Thoracic aorta (tissue), 2 donors: ENCODE data around the gene SPDYE2. TPM values are rescaled to one million over a fixed set of nuclear protein-coding genes. Genes with fewer than 3 reads are reported as not detected.
"Not testable (repeated sequence)": the region's sequence is repeated elsewhere in the genome, so short reads cannot be mapped to it uniquely, and the experiment has no call there.

Experiments used
- ATAC-seq: fragments of 150-250 bp; one replicate; pipeline ENCODE4 v1.8.0; 2017; ENCODE audit warnings: low read depth; ENCODE audit not compliant: insufficient number of reproducible peaks, low FRiP score
- DNase-seq: peaks from one replicate; pipeline ENCODE4 v3.0.0-alpha.2; 2020; ENCODE audit warnings: low spot score
- H3K27ac ChIP-seq, 2 donors: fragments of 200-600 bp; sonication (generic); 1 replicate in 1 of 2; 2 replicates in 1 of 2; pipeline ENCODE4 v1.5.1; 2016; ENCODE audit warnings: mild to moderate bottlenecking in 2 of 2, moderate library complexity in 2 of 2
- H3K27me3 ChIP-seq: fragments of 200-600 bp; sonication (generic); replicated peaks from 2 replicates; pipeline ENCODE4 v1.6.0; 2016; ENCODE audit warnings: mild to moderate bottlenecking; ENCODE audit not compliant: insufficient read depth
- H3K36me3 ChIP-seq: fragments of 200-600 bp; sonication (generic); one replicate; pipeline ENCODE4 v1.5.1; 2016
- H3K4me1 ChIP-seq, 2 donors: fragments of 200-600 bp; sonication (generic); 1 replicate in 1 of 2; 2 replicates in 1 of 2; pipeline versions ENCODE4 v1.5.1 to v1.6.0; 2016; ENCODE audit warnings: low read depth in 2 of 2, mild to moderate bottlenecking in 1 of 2; ENCODE audit not compliant: control insufficient read depth in 1 of 2
- H3K4me3 ChIP-seq: fragments of 200-600 bp; sonication (generic); 2 replicates; pipeline ENCODE4 v1.5.1; 2016; ENCODE audit warnings: mild to moderate bottlenecking
- H3K9me3 ChIP-seq: fragments of 200-600 bp; sonication (generic); 2 replicates; pipeline ENCODE4 v1.5.1; 2016
- total RNA-seq, 2 donors: library from RNA; depleted of rRNA; stranded (reverse); fragments of >200 nt; gene quantifications; one replicate each; pipeline versions ENCODE4 v1.1.0 to v1.2.3, GENCODE V29; 2016

SPDYE2 gene, protein sequence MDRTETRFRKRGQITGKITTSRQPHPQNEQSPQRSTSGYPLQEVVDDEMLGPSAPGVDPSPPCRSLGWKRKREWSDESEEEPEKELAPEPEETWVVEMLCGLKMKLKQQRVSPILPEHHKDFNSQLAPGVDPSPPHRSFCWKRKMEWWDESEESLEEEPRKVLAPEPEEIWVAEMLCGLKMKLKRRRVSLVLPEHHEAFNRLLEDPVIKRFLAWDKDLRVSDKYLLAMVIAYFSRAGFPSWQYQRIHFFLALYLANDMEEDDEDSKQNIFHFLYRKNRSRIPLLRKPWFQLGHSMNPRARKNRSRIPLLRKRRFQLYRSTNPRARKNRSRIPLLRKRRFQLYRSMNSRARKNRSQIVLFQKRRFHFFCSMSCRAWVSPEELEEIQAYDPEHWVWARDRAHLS
- not detected for total RNA-seq

GRCh38 chr7:102550808-102551422 lies at the start of gene SPDYE2:
Gene SPDYE2, plus strand, starts transcription at chr7:102551226. Its CDS starts 2,030 bp downstream, at chr7:102553256.
- H3K4me1 ChIP-seq, H3K4me3 ChIP-seq, H3K9me3 ChIP-seq, DNase-seq, ATAC-seq, H3K36me3 ChIP-seq, H3K27ac ChIP-seq, H3K27me3 ChIP-seq: not testable (repeated sequence)

- H3K9me3 ChIP-seq, ATAC-seq, H3K4me3 ChIP-seq, DNase-seq, H3K27ac ChIP-seq, H3K36me3 ChIP-seq, H3K4me1 ChIP-seq, H3K27me3 ChIP-seq: not testable (repeated sequence)
Measured at GRCh38 chr7:102503141-102503540, 47.9 kb upstream of the SPDYE2 start.

DNA sequence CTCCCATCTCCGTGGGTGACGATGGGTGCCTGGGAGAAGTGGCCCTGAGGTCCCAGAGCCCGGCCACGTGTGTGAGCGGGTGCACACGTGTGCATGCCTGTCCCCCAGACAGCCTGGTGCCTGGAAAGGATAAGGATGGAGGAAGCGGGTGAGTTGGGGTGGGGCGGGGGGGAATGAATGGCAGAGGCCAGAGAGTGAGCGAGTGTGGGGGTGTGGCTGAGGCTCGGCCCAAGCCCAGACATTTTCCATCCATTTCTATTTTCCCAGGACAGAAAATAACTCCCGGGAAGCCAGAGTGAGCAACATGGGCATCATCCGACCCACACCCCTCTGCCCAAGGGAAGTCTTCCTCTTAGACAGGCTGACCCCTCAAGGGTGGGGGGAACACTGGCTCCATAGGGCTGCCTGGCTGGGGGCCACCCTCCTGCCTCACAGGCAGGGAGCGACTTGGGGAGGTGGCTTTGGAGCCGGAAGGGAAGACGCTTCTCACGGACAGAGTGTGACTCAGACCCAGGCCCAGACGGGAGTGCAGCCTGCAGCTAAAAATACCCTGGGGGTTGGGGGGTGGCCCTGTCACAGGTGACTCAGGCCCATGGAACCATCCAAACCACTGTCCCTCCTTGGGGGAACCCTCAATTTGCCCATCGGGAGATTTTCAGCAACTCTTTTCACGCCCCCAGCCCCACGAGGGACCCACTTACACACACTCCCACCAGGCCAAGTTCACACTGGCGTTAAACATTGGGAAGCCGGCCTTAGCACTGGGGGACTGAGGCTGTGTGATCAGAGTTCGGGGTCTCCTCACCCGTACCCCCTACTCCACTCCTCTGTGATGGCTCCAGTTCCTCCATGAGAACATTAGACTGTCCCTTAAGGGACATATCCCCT lies 45.5 kb upstream of the SPDYE2 start:
- not testable (repeated sequence) for H3K9me3 ChIP-seq, H3K27me3 ChIP-seq, DNase-seq, H3K4me3 ChIP-seq, H3K4me1 ChIP-seq, H3K36me3 ChIP-seq
- peak overlapping the region; percentile 51 to 52 for H3K27ac ChIP-seq
- peak; percentile 89 for ATAC-seq

DNA sequence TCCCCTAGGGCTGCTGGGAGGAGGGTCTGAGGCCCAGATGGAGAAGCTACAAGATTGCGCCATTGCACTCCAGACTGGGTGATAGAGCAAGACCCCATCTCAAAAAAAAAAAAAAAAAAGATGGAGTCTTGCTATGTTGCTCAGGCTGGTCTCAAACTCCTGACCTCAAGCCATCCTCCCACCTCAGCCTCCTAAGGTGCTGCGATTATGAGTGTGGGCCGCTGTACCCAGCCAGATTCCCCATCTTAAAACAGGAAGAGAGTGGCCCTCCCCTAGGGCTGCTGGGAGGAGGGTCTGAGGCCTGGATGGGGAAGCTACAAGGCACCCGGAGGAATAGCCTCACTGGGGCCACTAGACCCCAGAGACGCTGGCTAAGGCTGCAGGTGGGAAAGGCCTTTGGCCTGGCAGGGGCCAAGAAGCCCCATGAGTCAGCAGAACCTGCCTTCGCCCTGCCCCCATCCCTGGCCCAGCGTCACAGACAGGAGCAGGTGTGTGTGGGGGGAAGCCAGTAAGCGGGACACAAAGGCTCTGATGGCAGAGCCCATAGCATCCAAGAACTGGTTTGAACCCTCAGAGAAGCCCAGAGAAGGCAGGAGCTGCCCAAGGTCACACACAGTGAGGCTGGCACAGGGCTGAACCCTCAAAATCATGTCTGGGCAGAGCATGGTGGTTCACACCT lies 43.5 kb upstream of the SPDYE2 start:
- H3K9me3 ChIP-seq, H3K36me3 ChIP-seq, H3K4me3 ChIP-seq, H3K27ac ChIP-seq, H3K27me3 ChIP-seq, ATAC-seq, H3K4me1 ChIP-seq, DNase-seq: not testable (repeated sequence)

- not testable (repeated sequence) for DNase-seq, H3K27me3 ChIP-seq, H3K4me3 ChIP-seq, H3K4me1 ChIP-seq, ATAC-seq, H3K36me3 ChIP-seq, H3K9me3 ChIP-seq, H3K27ac ChIP-seq
Measured at GRCh38 chr7:102510575-102510974, 40.5 kb upstream of the SPDYE2 start.

DNA sequence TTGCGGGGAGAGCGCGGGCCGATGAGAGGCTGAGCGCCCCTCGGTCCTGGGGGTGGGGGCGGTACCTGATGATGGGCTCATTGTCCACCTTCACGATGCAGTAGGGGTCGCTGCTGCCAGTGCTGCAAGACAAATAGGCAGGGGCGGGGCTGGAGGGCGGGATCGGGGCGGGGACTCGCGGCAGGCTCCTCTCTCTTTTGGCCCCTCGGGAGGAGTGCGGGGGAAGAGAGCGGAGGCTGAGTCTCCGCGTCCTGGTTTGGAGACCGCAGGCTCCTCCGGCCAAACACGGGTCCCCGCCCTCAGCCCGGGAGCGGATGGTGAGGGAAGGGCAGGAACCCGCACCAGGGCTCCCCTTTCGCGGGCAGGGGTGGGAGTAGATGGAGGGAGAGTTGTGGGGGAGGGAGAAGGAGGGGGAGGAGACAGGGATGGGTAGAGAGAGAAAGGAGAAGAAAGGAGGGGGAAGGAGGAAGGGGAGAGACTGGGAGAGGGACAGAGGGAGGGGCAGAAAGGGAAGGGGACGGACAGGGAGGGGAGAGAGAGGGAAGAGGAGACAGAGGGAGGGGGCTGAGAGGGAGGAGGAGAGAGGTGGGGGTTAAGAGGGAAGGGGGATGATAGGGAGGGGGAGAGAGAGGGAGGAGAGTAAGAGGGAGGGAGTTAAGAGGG lies 39.0 kb upstream of the SPDYE2 start:
- not testable (repeated sequence) for H3K4me1 ChIP-seq, H3K27ac ChIP-seq, H3K36me3 ChIP-seq, DNase-seq, ATAC-seq, H3K4me3 ChIP-seq, H3K9me3 ChIP-seq, H3K27me3 ChIP-seq

- ATAC-seq (peak; percentile 76), DNase-seq (peak; percentile 13)
- Histone ChIP-seq H3K27ac (peak overlapping the region; percentile 4 to 61), H3K4me3 (peak overlapping the region; percentile 50)
- not testable (repeated sequence) for H3K9me3 ChIP-seq, H3K36me3 ChIP-seq, H3K4me1 ChIP-seq, H3K27me3 ChIP-seq
Measured at GRCh38 chr7:102512642-102513221, 38.3 kb upstream of the SPDYE2 start.

- H3K9me3 ChIP-seq, H3K27me3 ChIP-seq, H3K27ac ChIP-seq, DNase-seq, H3K36me3 ChIP-seq, H3K4me1 ChIP-seq, ATAC-seq, H3K4me3 ChIP-seq: not testable (repeated sequence)
Measured at GRCh38 chr7:102514881-102515721, 35.9 kb upstream of the SPDYE2 start.

DNA sequence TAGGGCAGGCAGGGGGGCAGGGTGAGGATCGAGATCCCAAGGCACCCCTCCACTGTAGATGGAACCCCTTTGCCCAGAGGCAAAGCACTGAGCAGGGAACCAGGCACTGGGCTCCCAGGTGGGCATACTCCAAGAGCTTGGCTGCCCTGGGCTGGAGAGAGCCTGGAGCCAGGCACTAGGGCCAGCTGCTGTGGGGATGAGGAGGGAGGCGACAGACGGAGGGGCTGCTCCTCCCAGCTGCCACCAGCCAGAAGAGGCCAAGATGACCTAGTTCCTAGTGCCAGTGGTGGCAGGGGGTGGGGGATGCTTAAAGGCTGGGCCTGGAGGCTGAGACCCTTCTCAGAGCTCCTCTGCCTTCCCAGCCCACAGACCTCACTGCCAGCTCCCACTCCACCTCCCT lies 35.1 kb upstream of the SPDYE2 start:
- H3K4me1 ChIP-seq, H3K9me3 ChIP-seq, H3K27ac ChIP-seq, H3K36me3 ChIP-seq, DNase-seq, H3K27me3 ChIP-seq, H3K4me3 ChIP-seq: not testable (repeated sequence)
- ATAC-seq: peak; percentile 4

GRCh38 chr7:102516951-102517350 lies 34.1 kb upstream of the SPDYE2 start:
- not testable (repeated sequence) for H3K36me3 ChIP-seq, H3K27ac ChIP-seq, ATAC-seq, H3K4me3 ChIP-seq, DNase-seq, H3K9me3 ChIP-seq, H3K27me3 ChIP-seq, H3K4me1 ChIP-seq
